ENCODE data around the gene RAMP2.
"Not testable (repeated sequence)": the region's sequence is repeated elsewhere in the genome, so short reads cannot be mapped to it uniquely, and the experiment has no call there.

The RAMP2 gene, protein sequence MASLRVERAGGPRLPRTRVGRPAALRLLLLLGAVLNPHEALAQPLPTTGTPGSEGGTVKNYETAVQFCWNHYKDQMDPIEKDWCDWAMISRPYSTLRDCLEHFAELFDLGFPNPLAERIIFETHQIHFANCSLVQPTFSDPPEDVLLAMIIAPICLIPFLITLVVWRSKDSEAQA

DNA sequence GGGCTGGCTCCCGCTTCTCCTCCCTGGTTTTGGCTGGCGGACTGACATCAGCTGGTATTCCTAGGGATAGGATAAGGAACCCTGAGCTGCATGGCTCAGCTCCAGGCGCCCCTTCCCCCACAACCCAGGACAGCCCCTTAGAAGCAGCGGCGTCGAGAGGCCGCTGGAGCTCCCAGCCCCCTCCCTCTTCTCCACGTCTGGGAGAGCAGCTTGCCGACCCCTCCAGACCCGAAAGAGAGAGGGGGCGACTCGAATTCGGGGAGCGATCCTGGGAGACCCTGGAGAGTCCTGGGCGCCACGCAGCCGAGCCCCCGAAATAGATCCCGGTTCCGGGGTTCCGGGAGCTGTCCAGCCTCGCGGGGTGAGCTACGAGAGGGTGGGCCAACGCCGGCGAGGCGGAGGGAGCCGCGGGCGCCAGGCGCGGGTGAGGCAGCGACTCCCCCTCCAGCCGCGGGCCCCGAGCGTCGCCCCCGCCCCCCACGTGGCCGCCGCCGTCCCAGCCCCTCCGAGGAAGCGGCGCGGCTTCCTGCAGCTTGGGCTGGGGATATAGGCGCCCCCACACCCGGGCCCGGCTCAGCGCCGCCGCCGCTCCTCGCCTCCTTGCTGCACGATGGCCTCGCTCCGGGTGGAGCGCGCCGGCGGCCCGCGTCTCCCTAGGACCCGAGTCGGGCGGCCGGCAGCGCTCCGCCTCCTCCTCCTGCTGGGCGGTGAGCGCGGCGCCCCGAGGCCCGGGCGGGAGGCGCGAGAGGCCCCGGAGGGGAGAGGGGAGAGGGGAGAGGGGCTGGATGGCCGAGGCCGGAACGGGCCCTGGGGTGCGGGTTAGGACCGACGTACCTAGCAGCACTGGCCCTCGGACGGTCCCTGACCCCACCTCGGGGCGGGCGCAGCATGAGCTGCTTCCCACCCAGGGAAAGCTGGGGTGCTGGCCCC lies at the start of gene RAMP2:
Gene RAMP2 (plus strand): TSS at position 576 of the 930 bp plus-strand sequence. CDS start 35 bp downstream, at position 611.
- H3K27ac ChIP-seq (ENCODE audit: low read depth, low read length): no peak within 1 kb of the TSS
- H3K36me3 ChIP-seq (ENCODE audit: control insufficient read depth, insufficient read depth, low read length): no peaks in the 10 kb centered on the region
- no peaks in the 10 kb centered on the region for H3K9me3 ChIP-seq (ENCODE audit: control insufficient read depth, insufficient read depth, low read length)
- H3K27me3 ChIP-seq (ENCODE audit: control insufficient read depth, insufficient read depth, low read length): peaks cover 30% of the 10 kb centered on the region
- H3K4me1 ChIP-seq (ENCODE audit: control insufficient read depth, insufficient read depth, low read length): peaks cover 10% of the 10 kb centered on the region
- H3K9ac ChIP-seq (ENCODE audit: low read depth, low read length): peak within 1 kb of the TSS; percentile 52; the same call in 1 of the 2 replicates
- H3K4me3 ChIP-seq (ENCODE audit: low read depth, low read length): peak within 1 kb of the TSS; percentile 70

DNA sequence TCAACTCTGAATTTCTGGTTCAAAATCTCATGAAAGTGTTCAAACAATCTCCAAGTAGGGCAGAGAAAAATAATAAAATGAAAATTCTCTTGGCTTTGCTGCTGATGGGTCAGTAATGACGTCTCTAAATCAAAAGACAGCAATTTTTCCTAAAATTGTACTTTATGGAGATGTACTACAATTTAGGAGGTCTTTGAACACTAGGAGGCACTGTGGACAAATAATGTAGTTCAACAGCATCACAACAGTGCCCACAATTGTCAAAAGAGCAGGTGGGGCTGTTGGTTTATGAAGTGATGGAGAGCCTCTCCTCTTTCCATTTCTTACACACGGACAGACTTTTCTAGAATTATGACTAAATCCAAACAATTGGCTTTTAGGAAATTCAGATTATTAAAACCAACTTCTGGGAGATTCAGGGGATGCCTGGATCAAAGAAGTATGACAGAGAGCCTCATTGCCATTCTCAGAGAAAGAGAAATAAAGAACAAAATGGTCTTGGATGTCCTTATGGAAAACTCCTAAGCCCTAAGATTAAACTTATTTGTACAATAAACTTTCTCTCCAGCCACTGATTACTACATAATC lies 39.9 kb upstream of the RAMP2 start:
- Histone ChIP-seq H3K27ac (ENCODE audit: low read depth, low read length) (no peak overlapping the region), H3K27me3 (ENCODE audit: control insufficient read depth, insufficient read depth, low read length) (no peaks in the 10 kb centered on the region), H3K4me3 (ENCODE audit: low read depth, low read length) (no peak overlapping the region), H3K36me3 (ENCODE audit: control insufficient read depth, insufficient read depth, low read length) (peaks cover 69% of the 10 kb centered on the region), H3K9ac (ENCODE audit: low read depth, low read length) (no peak overlapping the region), H3K4me1 (ENCODE audit: control insufficient read depth, insufficient read depth, low read length) (no peaks in the 10 kb centered on the region), H3K9me3 (ENCODE audit: control insufficient read depth, insufficient read depth, low read length) (no peaks in the 10 kb centered on the region)

DNA sequence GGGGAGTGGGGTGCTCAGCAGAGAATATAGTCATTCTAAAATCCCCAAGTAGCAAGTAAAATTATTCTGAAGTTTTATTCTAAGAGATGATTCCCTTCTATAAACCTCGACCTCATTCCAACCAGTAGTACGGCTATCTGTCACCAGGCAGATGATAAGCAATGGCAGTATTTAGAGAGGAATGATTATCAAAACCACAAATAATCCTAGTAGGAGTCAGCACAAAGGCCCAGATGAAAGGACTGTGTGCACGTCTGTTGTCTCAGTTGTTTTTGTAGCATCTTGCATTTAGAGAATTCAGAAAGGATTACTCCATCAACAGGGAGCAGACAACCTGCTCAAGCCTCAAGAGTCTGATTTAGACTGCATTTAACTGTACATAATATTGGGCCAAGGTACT lies 37.4 kb upstream of the RAMP2 start:
- H3K27ac ChIP-seq (ENCODE audit: low read depth, low read length): no peak overlapping the region
- H3K9ac ChIP-seq (ENCODE audit: low read depth, low read length): no peak overlapping the region
- H3K4me1 ChIP-seq (ENCODE audit: control insufficient read depth, insufficient read depth, low read length): no peaks in the 10 kb centered on the region
- peaks cover 53% of the 10 kb centered on the region for H3K36me3 ChIP-seq (ENCODE audit: control insufficient read depth, insufficient read depth, low read length)
- H3K27me3 ChIP-seq (ENCODE audit: control insufficient read depth, insufficient read depth, low read length): no peaks in the 10 kb centered on the region
- H3K9me3 ChIP-seq (ENCODE audit: control insufficient read depth, insufficient read depth, low read length): no peaks in the 10 kb centered on the region
- no peak overlapping the region for H3K4me3 ChIP-seq (ENCODE audit: low read depth, low read length)

DNA sequence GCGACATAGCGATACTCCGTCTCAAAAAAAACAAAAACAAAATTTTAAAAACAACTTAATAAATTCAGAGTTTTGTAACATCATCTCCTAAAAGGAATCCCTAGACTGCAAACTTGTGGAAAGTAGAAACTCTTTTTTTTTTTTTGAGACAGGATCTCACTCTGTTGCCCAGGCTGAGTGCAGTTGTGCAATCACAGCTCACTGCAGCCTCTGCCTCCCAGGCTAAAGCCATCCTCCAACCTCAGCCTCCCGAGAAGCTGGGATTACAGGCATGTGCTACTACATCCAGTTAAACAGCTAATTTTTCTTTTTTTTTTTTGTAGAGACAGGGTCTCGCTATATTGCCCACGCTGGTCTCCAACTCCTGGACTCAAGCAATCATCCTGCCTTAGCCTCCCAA lies 35.9 kb upstream of the RAMP2 start:
- peaks cover 41% of the 10 kb centered on the region for H3K36me3 ChIP-seq (ENCODE audit: control insufficient read depth, insufficient read depth, low read length)
- H3K27me3 ChIP-seq (ENCODE audit: control insufficient read depth, insufficient read depth, low read length): no peaks in the 10 kb centered on the region
- no peaks in the 10 kb centered on the region for H3K4me1 ChIP-seq (ENCODE audit: control insufficient read depth, insufficient read depth, low read length)
- H3K9ac ChIP-seq (ENCODE audit: low read depth, low read length): no peak overlapping the region
- no peak overlapping the region for H3K4me3 ChIP-seq (ENCODE audit: low read depth, low read length)
- no peaks in the 10 kb centered on the region for H3K9me3 ChIP-seq (ENCODE audit: control insufficient read depth, insufficient read depth, low read length)
- no peak overlapping the region for H3K27ac ChIP-seq (ENCODE audit: low read depth, low read length)

DNA sequence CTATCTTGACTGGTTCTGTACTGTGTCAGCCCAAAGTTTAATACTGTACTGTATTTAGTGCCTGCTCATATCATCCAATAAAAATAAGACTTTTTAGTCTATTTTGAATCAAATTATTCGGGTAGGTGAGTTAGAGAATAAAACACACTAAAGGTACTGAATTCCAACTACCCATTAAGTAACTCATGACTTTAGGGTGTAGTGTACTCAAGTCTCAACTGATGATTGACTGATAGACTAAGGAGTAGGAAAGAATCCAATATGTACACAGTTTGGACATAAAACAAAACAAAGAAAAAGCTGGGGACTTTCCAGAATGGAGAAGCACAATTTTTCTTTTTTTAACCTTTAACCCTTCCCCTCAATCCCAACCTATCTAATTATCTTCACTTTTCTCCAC lies 20.3 kb upstream of the RAMP2 start:
- H3K27ac ChIP-seq (ENCODE audit: low read depth, low read length): no peak overlapping the region
- H3K9ac ChIP-seq (ENCODE audit: low read depth, low read length): no peak overlapping the region
- no peaks in the 10 kb centered on the region for H3K36me3 ChIP-seq (ENCODE audit: control insufficient read depth, insufficient read depth, low read length)
- H3K4me1 ChIP-seq (ENCODE audit: control insufficient read depth, insufficient read depth, low read length): peaks cover 16% of the 10 kb centered on the region
- no peak overlapping the region for H3K4me3 ChIP-seq (ENCODE audit: low read depth, low read length)
- H3K9me3 ChIP-seq (ENCODE audit: control insufficient read depth, insufficient read depth, low read length): no peaks in the 10 kb centered on the region
- H3K27me3 ChIP-seq (ENCODE audit: control insufficient read depth, insufficient read depth, low read length): peaks cover 7% of the 10 kb centered on the region

DNA sequence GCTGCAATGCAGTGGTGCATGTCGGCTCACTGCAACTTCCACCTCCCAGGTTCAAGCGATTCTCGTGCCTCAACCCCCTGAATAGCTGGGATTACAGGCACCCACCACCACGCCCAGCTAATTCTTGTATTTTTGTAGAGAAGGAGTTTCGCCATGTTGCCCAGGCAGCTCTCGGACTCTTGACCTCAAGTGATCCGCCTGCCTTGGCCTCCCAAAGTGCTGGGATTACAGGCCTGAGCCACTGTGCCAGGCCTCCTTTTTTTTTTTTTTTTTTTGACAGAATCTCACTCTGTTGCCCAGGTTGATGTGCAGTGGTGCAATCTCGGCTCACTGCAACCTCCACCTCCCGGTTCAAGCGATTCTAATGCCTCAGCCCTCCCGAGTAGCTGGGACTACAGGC lies 18.1 kb upstream of the RAMP2 start:
- not testable (repeated sequence) for H3K9ac ChIP-seq (ENCODE audit: low read depth, low read length); H3K27ac ChIP-seq (ENCODE audit: low read depth, low read length); H3K4me3 ChIP-seq (ENCODE audit: low read depth, low read length); H3K9me3 ChIP-seq (ENCODE audit: control insufficient read depth, insufficient read depth, low read length); H3K36me3 ChIP-seq (ENCODE audit: control insufficient read depth, insufficient read depth, low read length)
- H3K4me1 ChIP-seq (ENCODE audit: control insufficient read depth, insufficient read depth, low read length): peaks cover 16% of the 10 kb centered on the region
- H3K27me3 ChIP-seq (ENCODE audit: control insufficient read depth, insufficient read depth, low read length): peaks cover 14% of the 10 kb centered on the region

DNA sequence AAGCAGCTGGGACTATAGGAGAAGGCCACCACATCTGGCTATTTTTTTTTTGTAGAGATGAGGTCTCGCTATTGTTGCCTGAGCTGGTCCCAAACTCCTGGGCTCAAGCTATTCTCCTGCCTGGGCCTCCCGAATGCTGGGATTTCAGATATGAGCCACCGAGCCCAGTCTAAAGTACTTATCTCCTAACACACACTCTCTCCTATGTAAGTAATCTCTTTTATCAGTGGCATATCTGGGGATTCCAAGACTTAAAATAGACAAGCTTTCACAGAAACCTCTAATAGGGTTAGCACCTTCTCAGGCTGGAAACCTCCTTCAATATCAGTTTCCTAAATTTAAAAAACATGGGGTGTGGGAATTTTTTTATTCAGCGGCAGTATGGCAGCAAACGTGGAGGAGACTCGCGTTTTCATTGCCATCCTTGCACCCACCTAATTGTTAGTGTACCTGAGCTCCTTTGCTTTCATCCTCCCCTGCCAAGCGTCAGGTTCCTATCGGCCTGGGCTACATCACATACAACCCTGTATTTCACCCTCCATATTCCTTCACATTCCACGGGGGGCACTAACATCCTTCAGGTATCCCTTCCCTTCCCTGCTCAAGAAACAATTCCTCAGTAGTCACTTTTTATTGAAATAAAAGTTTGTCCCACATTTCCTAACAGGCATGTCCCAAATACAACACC lies 17.3 kb upstream of the RAMP2 start:
- H3K27me3 ChIP-seq (ENCODE audit: control insufficient read depth, insufficient read depth, low read length): peaks cover 14% of the 10 kb centered on the region
- no peaks in the 10 kb centered on the region for H3K9me3 ChIP-seq (ENCODE audit: control insufficient read depth, insufficient read depth, low read length)
- H3K27ac ChIP-seq (ENCODE audit: low read depth, low read length): peak overlapping the region; percentile 96
- no peaks in the 10 kb centered on the region for H3K36me3 ChIP-seq (ENCODE audit: control insufficient read depth, insufficient read depth, low read length)
- peak overlapping the region; percentile 82 for H3K9ac ChIP-seq (ENCODE audit: low read depth, low read length)
- H3K4me1 ChIP-seq (ENCODE audit: control insufficient read depth, insufficient read depth, low read length): peaks cover 16% of the 10 kb centered on the region
- H3K4me3 ChIP-seq (ENCODE audit: low read depth, low read length): peak overlapping the region; percentile 85

DNA sequence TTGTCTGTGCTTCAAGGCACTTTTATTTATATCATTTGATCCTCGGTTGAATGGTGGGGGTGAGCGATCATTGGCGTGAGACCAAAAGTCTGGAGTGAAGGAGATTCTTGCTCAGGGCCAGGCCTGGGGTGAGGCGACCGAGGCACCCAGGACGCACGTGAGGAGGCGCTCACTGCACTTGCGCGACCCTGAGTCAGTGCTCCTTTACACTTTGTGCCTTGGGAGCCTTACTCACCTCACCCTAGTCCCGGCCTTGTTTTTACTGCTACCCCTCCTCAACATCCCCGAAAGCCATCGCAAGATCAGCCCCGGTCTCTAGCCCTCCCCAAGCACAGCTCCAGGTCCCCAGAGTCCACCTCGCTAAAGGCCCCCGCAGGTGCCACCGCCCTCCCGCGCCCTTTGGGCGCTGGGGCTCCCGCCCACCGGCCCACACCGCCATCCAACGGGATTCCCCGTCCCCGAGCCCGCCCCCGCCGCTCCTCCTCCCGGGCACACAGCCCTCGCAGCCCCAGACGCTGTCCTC lies 16.7 kb upstream of the RAMP2 start:
- Histone ChIP-seq H3K27me3 (ENCODE audit: control insufficient read depth, insufficient read depth, low read length) (peaks cover 14% of the 10 kb centered on the region), H3K36me3 (ENCODE audit: control insufficient read depth, insufficient read depth, low read length) (no peaks in the 10 kb centered on the region), H3K4me3 (ENCODE audit: low read depth, low read length) (peak overlapping the region; percentile 85), H3K9ac (ENCODE audit: low read depth, low read length) (peak overlapping the region; percentile 82), H3K4me1 (ENCODE audit: control insufficient read depth, insufficient read depth, low read length) (peaks cover 16% of the 10 kb centered on the region), H3K27ac (ENCODE audit: low read depth, low read length) (peak overlapping the region; percentile 96), H3K9me3 (ENCODE audit: control insufficient read depth, insufficient read depth, low read length) (no peaks in the 10 kb centered on the region)

DNA sequence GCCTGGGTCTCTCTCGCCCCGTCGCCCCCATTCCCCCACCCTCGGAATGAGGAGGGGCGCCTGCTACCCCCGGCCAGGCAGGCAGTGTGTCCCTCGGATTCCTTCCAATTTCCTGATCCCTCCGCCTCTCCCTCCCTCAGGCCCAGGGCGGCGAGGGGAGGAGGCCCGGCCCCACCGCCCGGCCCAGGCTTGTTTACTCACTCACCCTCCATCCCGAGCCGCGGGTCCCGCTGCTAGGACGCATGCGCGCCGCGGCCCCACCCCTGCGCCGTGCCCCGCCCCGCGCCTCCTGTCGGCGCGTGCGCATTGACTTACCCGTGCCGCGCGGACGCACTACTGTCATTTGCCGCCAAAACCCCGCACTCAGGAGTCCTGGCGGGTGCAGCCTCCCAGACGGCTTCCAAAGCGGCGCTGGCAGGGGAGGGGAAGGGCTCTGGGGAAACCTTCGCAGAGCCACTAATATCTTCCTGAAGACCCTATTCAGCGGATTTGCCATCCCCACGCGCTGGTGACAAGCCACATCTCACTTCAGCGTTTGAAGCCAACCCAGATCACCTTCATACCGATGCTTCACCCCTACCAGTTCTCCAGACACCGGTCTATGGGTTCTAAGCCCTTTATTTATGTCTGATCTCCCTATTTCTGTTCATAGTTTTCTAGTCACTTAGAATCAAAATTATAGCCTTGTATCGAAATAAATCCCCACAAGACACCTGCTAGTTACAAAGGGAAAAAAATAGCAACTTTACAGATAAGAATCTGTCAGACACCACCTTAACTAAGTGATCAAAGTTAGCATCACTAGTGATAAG lies 16.0 kb upstream of the RAMP2 start, which contains the start of gene EZH1:
Gene EZH1 (minus strand): TSS at position 235 of the 812 bp plus-strand sequence. CDS start 16,099 bp downstream, outside the sequence.
- Histone ChIP-seq H3K9me3 (ENCODE audit: control insufficient read depth, insufficient read depth, low read length) (no peaks in the 10 kb centered on the region), H3K36me3 (ENCODE audit: control insufficient read depth, insufficient read depth, low read length) (no peaks in the 10 kb centered on the region), H3K4me3 (ENCODE audit: low read depth, low read length) (peak within 1 kb of the TSS; percentile 85), H3K27ac (ENCODE audit: low read depth, low read length) (peak within 1 kb of the TSS; percentile 96), H3K27me3 (ENCODE audit: control insufficient read depth, insufficient read depth, low read length) (peaks cover 14% of the 10 kb centered on the region), H3K9ac (ENCODE audit: low read depth, low read length) (peak within 1 kb of the TSS; percentile 82), H3K4me1 (ENCODE audit: control insufficient read depth, insufficient read depth, low read length) (peaks cover 16% of the 10 kb centered on the region)

All from HUES48 (cell line).